ENCODE measurements around the gene ITGAD.
A peak's percentile ranks its signal among the peaks of the same experiment; 100 is the strongest.
"Not testable (repeated sequence)": the region's sequence is repeated elsewhere in the genome, so short reads cannot be mapped to it uniquely, and the experiment has no call there.

Gene ITGAD

GRCh38 chr16:31436221-31437045 is 43.3 kb downstream of the ITGAD start:
- DNase-seq, result no peak

GRCh38 chr16:31438414-31438813 is 45.3 kb downstream of the ITGAD start:
- DNase-seq, result no peak

- not testable (repeated sequence) for DNase-seq
These were observed 45.9 kb downstream of the ITGAD start for GRCh38 chr16:31439023-31439422.

GRCh38 chr16:31439519-31439918 is 46.4 kb downstream of the ITGAD start:
- DNase-seq, result no peak

GRCh38 chr16:31440516-31441184 is 47.5 kb downstream of the ITGAD start:
- no peak for DNase-seq

- DNase-seq, result no peak
These were observed 48.8 kb downstream of the ITGAD start for GRCh38 chr16:31441956-31442355.

- not testable (repeated sequence) for DNase-seq
These were observed 52.8 kb downstream of the ITGAD start for GRCh38 chr16:31445931-31446330.

- DNase-seq, result no peak
These were observed 58.1 kb downstream of the ITGAD start for GRCh38 chr16:31451201-31451600.

- DNase-seq, result peak; percentile 80
These were observed 58.7 kb downstream of the ITGAD start for GRCh38 chr16:31451681-31452351.

- no peak for DNase-seq
These were observed 59.5 kb downstream of the ITGAD start for GRCh38 chr16:31452631-31453106.

- peak; percentile 23 for DNase-seq
These were observed 60.4 kb downstream of the ITGAD start for GRCh38 chr16:31453255-31454204.

GRCh38 chr16:31455601-31456314 is 62.6 kb downstream of the ITGAD start:
- DNase-seq, result no peak

GRCh38 chr16:31456988-31457360 is 63.8 kb downstream of the ITGAD start:
- no peak for DNase-seq

- DNase-seq, result peak; percentile 30
These were observed 65.1 kb downstream of the ITGAD start for GRCh38 chr16:31458073-31458843.

- peak; percentile 96 for DNase-seq
These were observed 65.9 kb downstream of the ITGAD start, which contains the start of gene ARMC5 for GRCh38 chr16:31458844-31459686. Gene ARMC5 (plus strand): TSS chr16:31459501. CDS start chr16:31459525, 24 bp downstream.

- DNase-seq, result peak; percentile 98
These were observed 66.8 kb downstream of the ITGAD start for GRCh38 chr16:31459687-31460581.

GRCh38 chr16:31460582-31461002 is 67.5 kb downstream of the ITGAD start:
- DNase-seq, result peak; percentile 24

- DNase-seq, result no peak
These were observed 68.2 kb downstream of the ITGAD start for GRCh38 chr16:31461201-31461920.

Measured in NCI-H2227 treated with DMSO at 0.1 percent for 48 hours (cell line).